Subcutaneous adipose tissue (tissue), 4 donors: Measurements from ENCODE around the gene CXCL12. TPM values are rescaled to one million over a fixed set of nuclear protein-coding genes. Genes with fewer than 3 reads are reported as not detected.

Source experiments
- total RNA-seq, 4 donors: library from RNA; depleted of rRNA; stranded (reverse); fragments of >200 nt; gene quantifications; one replicate each; pipeline ENCODE4 v1.1.0, GENCODE V29; 2016
- TF ChIP-seq, protein P1 (sequence below): fragments of 450-650 bp; IDR thresholded peaks from one replicate; pipeline ENCODE4 v1.5.1; 2016; ENCODE audit warnings: low read depth, mild to moderate bottlenecking, control low read depth, antibody characterized with exemption, moderate library complexity

The CXCL12 gene
- total RNA-seq, 4 donors from 2014 or later, result 75.0 to 156 (median 91.6) TPM

DNA sequence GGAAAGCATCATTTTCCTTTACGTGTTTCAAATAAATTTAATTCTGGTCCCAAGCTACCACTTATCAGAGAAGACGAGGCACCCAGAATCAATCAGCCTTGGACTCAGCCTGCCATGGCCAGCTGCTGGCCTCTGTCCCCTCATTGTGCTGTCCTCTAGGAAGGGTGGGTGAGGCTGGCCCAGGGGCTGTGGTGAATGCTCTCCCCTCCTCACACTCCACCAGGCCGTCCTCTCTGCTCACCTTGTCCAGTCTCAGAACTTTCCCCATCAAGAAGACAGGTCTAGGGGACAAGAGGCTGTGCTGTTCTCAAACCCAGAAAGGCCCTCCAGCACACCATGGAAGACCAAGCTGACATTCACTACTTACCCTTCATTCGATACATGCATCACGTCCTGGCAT lies 36.4 kb downstream of the CXCL12 start:
- TF ChIP-seq, protein P1, sequence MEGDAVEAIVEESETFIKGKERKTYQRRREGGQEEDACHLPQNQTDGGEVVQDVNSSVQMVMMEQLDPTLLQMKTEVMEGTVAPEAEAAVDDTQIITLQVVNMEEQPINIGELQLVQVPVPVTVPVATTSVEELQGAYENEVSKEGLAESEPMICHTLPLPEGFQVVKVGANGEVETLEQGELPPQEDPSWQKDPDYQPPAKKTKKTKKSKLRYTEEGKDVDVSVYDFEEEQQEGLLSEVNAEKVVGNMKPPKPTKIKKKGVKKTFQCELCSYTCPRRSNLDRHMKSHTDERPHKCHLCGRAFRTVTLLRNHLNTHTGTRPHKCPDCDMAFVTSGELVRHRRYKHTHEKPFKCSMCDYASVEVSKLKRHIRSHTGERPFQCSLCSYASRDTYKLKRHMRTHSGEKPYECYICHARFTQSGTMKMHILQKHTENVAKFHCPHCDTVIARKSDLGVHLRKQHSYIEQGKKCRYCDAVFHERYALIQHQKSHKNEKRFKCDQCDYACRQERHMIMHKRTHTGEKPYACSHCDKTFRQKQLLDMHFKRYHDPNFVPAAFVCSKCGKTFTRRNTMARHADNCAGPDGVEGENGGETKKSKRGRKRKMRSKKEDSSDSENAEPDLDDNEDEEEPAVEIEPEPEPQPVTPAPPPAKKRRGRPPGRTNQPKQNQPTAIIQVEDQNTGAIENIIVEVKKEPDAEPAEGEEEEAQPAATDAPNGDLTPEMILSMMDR, result no peak

DNA sequence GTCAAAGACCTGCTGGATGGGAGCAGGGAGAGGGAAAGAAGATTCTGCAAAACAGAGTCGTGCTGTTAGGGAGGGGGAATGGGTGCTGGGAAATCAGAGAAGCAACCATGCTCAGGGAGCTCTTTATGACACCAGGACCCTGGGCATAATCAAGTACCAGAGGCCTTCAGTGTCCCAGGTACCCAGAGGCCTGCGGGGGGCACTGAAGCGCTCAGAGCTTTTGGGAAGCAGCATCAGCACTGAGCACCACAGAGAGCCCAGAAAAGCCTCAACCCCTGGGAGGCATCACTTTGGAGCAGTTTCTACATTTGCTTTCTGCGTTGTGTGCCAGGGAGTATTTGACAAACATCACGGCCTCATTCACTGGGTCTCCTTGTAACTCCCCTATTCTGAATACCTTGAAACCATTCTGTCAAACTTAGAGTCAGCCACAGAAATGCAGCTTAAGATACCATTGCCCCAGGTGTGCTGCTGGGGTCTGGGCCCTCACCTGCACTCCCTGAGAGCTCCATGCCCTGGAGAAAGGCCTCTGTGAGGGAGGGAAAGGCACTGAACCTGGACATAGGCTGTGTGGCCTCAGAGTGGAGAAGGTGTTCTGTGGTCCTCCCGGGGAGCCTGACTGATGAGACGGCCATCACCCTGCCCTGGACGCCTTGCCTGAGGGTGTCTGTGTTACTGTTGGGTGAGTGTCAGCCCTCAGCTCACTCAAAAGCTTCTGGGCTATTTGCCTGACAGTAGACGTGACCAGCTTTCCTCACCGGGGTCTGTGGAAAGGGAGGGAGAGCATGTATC lies 37.1 kb downstream of the CXCL12 start:
- TF ChIP-seq, protein P1, result no peak

DNA sequence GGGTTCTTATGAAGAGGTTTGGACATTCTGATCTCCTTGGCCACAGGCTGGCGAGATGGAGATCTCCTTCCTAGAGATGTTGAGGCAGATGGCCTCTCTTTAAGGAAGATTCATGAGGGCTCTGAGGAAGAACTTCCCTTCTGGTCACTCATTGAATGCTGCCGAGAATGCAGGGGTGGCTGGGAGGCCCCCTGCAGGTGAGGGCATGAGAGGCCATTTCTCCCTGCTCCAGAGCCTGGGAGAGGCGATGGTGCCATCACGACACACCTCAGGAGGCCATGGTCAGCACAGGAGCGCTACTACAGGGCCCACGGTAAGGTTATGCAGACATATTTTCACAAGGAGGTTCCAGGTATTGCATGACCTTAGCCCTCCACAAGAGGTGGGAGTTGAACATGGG lies 40.2 kb downstream of the CXCL12 start:
- TF ChIP-seq, protein P1, result no peak

DNA sequence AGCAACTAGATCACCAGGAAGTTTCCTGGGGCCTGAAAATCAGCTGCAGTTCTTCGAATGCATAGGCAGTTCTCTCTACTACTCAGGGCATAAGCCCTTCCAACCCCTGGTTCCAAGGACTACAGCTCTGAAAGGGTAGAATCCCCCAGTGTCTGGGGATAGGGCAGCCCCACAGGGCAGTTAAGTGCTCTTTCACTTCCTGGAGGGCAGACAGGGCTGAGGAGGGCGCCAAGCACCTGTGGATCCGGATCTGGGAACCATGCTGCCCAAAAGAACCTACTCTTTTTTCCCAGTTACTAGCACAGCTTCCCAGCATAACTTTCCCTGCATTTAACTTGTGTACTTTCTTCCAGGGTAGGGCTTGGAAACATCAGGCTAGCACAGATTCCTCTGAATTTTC lies 41.1 kb downstream of the CXCL12 start:
- TF ChIP-seq, protein P1, result no peak

DNA sequence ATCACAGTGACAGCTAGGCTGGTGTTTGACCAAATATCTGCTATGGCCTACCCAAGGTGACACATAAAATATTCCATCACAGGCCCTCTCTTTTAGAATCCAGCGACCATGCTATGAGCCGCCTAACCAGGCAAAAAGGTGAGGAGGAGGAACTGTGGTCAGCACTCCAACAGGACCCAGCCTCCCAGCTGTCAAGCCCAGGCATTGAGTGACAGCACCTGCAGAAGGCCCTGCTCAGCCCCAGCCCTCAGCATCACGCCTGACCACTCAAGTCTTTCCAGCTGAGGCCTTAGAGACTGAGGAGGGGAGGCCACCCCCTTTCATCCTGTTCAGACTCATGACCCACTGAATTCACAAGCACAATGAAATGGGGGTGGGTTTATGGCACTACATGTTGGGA lies 43.0 kb downstream of the CXCL12 start:
- TF ChIP-seq, protein P1, result no peak

DNA sequence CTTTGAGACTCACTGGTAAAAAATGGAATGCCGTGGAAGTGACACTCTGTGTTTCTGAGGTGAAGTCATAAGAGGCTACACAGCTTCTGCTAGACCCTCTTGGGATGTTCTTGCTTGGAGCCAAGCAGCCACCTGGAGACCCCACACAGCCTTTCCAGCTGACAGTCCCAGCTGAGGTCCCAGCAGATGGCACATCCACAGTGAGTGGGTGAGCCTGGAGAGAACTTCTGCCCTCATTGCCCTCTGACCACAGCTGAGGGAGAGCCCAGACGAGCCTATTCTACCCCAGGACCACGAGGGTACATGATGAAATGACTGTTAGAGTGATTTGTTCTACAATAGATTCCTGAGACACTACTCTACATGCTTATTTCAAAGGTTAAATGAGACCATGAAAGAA lies 44.3 kb downstream of the CXCL12 start:
- TF ChIP-seq, protein P1, result no peak

DNA sequence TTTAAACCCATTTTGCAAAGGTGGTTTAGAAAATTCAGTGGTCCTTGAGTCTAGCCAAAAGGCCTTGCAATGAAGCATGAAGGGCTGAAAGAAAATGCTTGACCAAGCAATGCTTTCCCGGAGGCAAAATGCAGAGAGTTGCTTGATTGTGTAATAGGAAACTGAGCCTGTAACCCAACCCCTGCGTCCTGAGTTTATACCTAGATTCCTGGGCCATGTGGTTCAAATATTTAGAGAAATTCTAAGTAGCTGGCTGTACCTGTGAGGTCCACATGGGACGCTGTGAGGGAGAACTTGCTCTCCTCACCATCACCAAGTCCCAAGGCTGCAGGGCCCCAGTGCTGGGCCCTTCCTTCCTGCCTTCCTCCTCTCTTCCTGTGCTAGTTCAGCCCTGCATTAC lies 45.7 kb downstream of the CXCL12 start:
- TF ChIP-seq, protein P1, result no peak
